ENCODE data around the gene ASCL2. TPM values are rescaled to one million over a fixed set of nuclear protein-coding genes. Genes with fewer than 3 reads are reported as not detected.

ASCL2 gene
- total RNA-seq, 2 donors from 2014 or later: 0.38 to 1.7 TPM

DNA sequence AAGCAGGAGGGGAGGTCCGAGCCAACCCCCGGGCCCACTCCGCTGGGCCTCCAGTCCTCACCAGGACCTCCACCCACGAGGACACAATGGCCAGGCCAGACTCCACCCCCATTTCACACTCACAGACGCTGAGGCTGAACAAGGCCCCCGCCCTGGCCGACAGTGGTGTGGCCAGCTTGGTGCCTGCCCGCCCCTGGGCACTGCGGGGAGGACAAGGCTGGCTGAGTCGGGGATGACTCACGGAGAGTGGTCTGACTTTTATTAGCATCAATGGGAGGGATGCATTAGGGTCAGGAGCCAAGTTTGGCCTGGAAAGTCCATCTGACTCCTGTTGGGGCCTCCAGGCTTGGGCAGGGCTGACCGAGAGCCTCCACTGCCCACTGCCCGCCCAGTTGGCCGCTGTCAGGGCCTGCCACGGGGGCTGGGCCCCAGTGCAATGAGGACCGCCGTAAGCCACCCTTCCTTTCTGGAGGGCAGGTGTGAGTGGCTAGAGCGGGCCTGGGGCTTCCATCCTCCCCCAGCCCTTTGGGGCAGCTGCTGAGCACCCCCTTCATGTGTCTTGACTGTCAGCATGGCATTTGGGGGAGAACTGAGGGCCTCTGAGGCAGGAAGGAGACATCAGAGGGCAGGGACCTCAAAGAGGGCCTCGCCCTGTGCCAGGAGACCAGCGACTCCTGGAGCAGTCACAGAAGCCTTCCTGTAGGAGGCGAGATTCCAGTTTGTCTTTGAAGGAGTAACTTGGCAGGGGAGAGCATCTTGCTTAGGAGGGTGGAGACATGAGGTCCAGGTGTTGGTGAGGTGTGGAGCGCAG, 42.0 kb upstream of the ASCL2 start:
- Mint-ChIP-seq H3K36me3 (ENCODE audit: insufficient read depth in 2 of 2) (no peaks in the 10 kb centered on the region), H3K9me3 (no peaks in the 10 kb centered on the region), H3K27ac (no peak overlapping the region), H3K4me3 (no peak overlapping the region), H3K4me1 (ENCODE audit: low read depth) (no peaks in the 10 kb centered on the region), H3K27me3 (ENCODE audit: low read depth) (no peaks in the 10 kb centered on the region)
- no peak for DNase-seq
- no peak for ATAC-seq (replicated peaks in 1 of 2)

DNA sequence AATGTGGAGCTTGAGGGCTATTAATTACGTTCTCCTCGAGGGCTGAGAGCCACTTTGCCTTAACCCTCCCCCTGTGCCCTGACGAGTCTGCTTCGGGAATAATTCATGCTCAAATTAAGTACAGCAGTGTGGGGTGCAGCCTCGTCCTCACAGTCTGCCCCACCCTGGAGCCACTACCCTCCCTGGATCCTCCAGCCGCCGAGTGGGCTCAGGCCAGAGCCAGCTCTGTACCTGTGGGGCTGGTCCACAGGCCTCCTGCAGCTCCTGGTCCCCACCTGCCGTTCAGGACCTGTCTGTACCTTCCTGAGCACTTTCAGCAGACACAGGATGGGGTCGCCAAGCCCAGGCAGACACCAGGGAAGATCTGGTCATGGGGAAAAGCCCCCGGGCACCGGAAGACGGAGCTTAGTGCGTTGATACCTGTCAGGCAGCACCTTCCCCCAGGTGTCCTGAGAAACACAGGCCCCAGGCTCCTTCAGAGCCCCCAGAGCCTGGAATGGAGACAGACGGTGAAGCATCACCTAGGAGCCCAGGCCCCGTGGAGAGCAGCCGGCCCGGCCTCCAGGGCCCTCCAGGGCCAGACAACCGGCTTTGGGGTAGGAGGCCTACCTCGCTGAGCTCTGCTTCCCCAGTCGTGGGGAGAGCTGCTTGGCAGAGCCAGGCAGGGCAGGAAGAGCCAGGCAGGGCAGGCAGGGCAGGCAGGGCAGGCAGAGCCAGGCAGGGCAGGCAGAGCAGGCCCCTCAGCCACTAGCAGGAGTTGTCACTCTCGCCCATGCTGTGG, 41.2 kb upstream of the ASCL2 start:
- Mint-ChIP-seq H3K27me3 (ENCODE audit: low read depth) (no peaks in the 10 kb centered on the region), H3K27ac (no peak overlapping the region), H3K9me3 (no peaks in the 10 kb centered on the region), H3K4me3 (no peak overlapping the region), H3K36me3 (ENCODE audit: insufficient read depth in 2 of 2) (no peaks in the 10 kb centered on the region), H3K4me1 (ENCODE audit: low read depth) (peaks cover 2% of the 10 kb centered on the region)
- no peak for DNase-seq
- no peak for ATAC-seq (replicated peaks in 1 of 2)

DNA sequence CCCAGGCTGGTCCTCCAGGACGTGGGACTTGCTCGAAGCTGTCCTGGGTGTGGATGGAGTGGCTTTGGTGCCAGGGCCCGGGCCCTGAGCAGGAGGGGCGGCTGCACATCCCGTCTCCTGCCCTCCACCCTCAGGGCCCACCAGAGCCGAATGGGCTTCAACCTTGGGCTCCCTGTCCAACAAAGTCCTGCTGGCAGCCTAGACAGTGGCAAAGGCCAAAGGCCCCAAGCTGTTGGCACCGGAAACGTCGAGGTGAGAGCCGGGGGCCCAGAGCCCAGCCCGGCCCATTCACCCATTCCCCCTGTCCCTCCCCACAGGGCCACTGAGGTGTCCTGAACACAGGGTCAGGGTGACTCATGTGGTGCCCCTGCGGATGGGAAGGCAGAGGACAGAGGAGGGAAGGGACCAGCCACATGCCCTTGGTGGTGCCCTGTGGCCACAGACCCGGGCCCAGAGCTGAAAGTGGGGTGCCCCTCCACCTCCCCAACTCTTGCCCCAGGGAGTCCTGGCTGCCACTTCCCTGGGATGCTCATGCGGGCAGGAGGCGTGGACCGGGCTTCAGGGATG, 40.5 kb upstream of the ASCL2 start:
- no peak for ATAC-seq (replicated peaks in 1 of 2)
- H3K4me3 Mint-ChIP-seq: no peak overlapping the region
- no peak overlapping the region for H3K27ac Mint-ChIP-seq
- H3K36me3 Mint-ChIP-seq (ENCODE audit: insufficient read depth in 2 of 2): no peaks in the 10 kb centered on the region
- H3K27me3 Mint-ChIP-seq (ENCODE audit: low read depth): no peaks in the 10 kb centered on the region
- no peaks in the 10 kb centered on the region for H3K9me3 Mint-ChIP-seq
- H3K4me1 Mint-ChIP-seq (ENCODE audit: low read depth): peaks cover 8% of the 10 kb centered on the region
- no peak for DNase-seq

DNA sequence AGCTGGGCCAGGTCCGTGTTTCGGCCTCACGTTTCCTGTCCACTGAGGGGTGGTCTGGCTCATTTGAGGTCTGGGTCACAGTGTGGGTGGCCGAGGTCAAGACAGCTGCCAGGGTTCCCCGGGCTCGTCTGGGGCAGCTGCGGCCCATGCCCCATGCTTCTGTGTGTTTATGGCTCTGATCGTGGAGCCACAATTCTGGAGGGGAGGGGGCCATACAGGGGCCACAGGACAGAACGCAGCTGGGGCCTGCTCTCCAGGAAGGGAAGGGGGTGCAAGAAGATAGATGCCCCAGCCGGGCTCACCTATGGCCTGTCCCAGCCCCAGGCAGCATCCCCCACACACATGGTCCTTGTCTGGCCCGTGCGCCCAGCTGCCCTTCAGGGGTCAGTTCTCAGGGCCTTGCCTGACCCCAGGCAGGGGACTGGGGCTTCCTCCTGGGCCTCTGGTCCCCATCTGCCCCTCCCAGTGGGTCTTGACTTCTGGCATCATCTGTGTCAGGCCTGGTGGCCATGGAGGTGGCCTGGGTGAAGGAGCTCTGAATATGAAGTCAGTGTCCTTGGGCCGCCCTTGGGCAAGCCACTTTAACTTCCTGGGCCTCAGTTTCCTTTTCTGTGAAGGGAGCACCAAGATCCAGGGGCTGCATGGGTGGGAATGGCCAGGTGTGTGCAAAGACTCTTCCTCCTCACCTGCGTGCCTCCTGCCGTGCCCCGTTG, 39.8 kb upstream of the ASCL2 start:
- H3K27me3 Mint-ChIP-seq (ENCODE audit: low read depth): no peaks in the 10 kb centered on the region
- H3K4me3 Mint-ChIP-seq: no peak overlapping the region
- no peak overlapping the region for H3K27ac Mint-ChIP-seq
- no peak for ATAC-seq (replicated peaks in 1 of 2)
- no peaks in the 10 kb centered on the region for H3K36me3 Mint-ChIP-seq (ENCODE audit: insufficient read depth in 2 of 2)
- H3K4me1 Mint-ChIP-seq (ENCODE audit: low read depth): peaks cover 12% of the 10 kb centered on the region
- H3K9me3 Mint-ChIP-seq: no peaks in the 10 kb centered on the region
- no peak for DNase-seq

DNA sequence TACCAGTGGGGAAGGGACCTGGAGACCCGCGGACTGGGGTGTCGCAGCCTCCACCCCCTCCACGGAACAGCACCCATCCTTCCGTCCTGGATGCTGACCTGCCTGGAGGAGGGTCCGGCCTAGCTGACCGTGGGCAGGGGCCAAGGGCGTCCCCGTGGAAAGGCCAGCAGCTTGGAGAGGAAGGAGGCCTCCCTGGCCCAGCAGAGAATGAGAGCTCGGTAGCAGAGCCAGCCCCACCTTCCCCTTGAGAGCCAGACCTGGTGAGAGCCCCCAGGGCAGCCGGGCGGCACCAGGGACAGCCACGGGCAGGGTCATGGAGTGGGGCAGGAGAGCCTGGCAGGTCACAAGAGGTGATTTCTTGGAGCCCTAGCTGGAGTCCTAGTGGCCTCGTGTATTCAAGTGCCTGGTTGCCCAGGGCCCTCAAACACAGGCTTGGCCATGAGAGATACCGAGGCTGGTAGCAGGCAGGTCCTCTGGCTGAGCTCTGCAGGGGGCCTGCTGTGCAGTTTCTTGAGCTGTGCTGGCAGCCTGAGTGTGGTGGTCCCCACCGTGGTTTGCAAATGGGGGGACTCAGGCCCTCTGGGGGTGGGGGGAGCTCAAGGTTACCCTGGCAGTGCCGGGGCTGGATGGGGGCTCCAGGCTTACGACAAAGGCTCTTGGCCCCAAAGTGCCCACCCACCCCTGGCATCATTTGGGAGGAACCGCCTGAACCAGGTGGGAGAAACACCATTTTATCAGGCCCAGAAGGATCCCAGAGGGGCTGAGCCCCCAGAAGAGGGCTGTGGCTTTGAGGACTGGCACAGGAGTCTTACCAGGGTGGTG, 39.1 kb upstream of the ASCL2 start:
- peaks cover 12% of the 10 kb centered on the region for H3K4me1 Mint-ChIP-seq (ENCODE audit: low read depth)
- no peak overlapping the region for H3K4me3 Mint-ChIP-seq
- H3K27ac Mint-ChIP-seq: no peak overlapping the region
- ATAC-seq (replicated peaks in 1 of 2): no peak
- no peaks in the 10 kb centered on the region for H3K27me3 Mint-ChIP-seq (ENCODE audit: low read depth)
- no peak for DNase-seq
- no peaks in the 10 kb centered on the region for H3K9me3 Mint-ChIP-seq
- H3K36me3 Mint-ChIP-seq (ENCODE audit: insufficient read depth in 2 of 2): no peaks in the 10 kb centered on the region

DNA sequence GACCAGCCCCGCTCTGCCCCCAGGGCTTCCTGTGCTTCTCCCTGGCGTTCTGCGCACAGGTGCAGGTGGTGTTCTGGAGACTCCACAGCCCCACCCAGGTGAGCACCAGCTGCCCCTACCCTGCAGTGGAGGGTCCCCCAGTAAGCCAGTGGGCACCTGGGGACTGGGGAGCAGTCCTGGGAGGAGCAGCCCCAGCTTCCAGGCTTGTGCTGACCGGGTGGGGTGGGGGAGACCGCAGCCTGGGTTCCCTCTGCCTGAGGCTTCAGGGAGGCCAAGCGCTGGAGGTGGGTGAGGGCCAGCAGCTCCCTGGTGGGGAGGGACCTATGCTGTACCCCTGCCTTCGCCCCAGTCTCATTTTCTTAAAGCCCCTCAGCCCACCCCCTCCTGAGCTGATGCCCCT, 38.3 kb upstream of the ASCL2 start:
- no peak overlapping the region for H3K4me3 Mint-ChIP-seq
- H3K36me3 Mint-ChIP-seq (ENCODE audit: insufficient read depth in 2 of 2): no peaks in the 10 kb centered on the region
- DNase-seq: no peak
- ATAC-seq (replicated peaks in 1 of 2): no peak
- peaks cover 12% of the 10 kb centered on the region for H3K4me1 Mint-ChIP-seq (ENCODE audit: low read depth)
- no peaks in the 10 kb centered on the region for H3K9me3 Mint-ChIP-seq
- H3K27me3 Mint-ChIP-seq (ENCODE audit: low read depth): no peaks in the 10 kb centered on the region
- H3K27ac Mint-ChIP-seq: no peak overlapping the region

DNA sequence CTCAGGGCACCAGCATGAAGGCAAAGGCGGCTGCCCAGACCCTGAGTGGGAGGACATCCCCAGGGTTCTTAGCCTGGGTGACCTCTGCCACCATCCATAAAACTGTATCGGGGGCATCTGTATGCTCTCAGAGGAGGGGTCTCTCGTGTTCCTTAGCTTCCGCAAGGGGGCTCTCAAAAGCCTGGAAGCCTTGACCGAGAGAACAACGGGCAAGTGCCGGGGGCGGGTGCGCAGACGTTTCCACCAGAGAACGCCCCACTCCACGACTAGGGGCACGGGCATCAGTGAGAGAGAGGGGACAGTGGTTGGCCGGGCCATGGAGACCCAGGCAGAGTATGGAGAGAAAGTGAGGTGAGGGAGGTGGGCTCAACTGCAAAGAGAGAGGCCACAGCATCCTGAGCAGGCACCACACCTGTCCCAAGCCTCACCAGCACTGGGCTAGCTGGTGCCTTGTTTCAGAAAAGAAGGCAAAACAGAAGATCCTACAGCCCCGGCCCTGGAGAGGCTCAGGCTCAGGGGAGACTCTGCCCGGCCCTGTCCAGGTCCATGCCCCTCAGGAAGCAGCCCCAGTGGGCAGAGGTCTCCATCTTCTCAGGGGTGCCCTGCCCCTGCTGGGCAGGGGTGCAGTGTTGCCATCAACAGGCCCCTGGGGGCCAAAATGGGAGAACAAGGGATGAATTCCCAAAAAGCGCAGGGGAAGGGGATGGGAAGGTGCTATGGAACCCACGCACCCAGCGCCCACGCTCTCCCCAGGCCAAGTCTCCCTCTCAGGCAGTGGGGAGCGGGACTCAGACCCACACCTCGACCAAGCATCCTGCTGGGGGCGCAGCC, 37.3 kb upstream of the ASCL2 start:
- DNase-seq: no peak
- no peak overlapping the region for H3K27ac Mint-ChIP-seq
- no peaks in the 10 kb centered on the region for H3K36me3 Mint-ChIP-seq (ENCODE audit: insufficient read depth in 2 of 2)
- H3K27me3 Mint-ChIP-seq (ENCODE audit: low read depth): no peaks in the 10 kb centered on the region
- no peak for ATAC-seq (replicated peaks in 1 of 2)
- no peak overlapping the region for H3K4me3 Mint-ChIP-seq
- peaks cover 18% of the 10 kb centered on the region for H3K4me1 Mint-ChIP-seq (ENCODE audit: low read depth)
- no peaks in the 10 kb centered on the region for H3K9me3 Mint-ChIP-seq

DNA sequence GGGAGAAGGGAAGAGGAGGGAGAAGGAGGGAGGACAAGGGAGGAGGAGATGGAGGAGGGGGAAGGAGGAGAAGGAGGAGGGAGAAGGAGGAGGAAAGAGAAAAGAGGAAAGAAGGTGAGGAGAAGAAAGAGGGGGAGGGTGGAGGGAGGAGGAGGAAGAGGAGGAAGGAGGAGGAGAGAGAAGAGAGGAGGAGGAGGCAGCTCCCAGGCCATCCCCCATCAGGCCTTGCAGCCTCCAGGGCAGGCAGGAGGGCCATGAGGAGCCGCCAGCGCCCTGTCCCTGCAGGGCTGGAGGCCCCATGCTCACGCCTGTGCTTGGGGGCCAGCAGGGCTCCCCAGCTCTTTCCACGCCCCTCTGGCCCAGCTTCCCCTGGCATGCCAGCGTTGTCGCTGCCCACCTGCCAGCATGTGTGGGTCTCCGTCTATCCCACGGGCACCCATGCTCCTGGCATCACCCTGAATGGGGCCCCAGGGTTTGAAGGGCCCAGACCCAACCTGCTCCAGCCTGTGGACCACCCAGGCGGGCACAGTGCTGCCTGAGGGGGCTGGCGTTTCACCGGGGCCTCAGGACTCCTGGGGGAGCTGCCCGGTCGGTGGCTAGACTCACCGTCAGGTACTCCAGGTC, 36.6 kb upstream of the ASCL2 start:
- no peaks in the 10 kb centered on the region for H3K27me3 Mint-ChIP-seq (ENCODE audit: low read depth)
- DNase-seq: no peak
- H3K9me3 Mint-ChIP-seq: no peaks in the 10 kb centered on the region
- peaks cover 21% of the 10 kb centered on the region for H3K4me1 Mint-ChIP-seq (ENCODE audit: low read depth)
- no peak for ATAC-seq (replicated peaks in 1 of 2)
- peak overlapping the region; percentile 100 for H3K27ac Mint-ChIP-seq
- no peak overlapping the region for H3K4me3 Mint-ChIP-seq
- no peaks in the 10 kb centered on the region for H3K36me3 Mint-ChIP-seq (ENCODE audit: insufficient read depth in 2 of 2)

DNA sequence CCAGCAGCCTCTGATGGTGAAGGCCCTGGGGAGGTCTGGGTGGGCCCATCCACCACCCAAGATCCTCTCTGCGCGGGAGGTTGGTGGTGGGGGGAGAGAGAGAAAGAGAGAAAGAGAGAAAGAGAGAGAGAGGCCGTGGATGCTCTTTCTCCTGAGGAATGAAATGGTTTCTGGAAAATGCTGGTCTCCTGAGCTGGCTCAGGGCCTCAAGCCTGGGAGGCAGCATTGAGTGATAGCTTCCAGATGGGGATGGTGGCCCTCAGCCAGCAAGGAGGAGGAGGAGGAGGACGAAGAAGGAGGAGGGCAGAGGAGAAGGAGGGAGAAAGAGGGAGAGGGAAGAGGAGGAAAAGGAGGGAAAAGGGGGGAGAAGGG, 36.0 kb upstream of the ASCL2 start:
- H3K4me3 Mint-ChIP-seq: peak overlapping the region; percentile 75 to 98
- peaks cover 0 to 2% of the 10 kb centered on the region in 2 donors for H3K36me3 Mint-ChIP-seq (ENCODE audit: insufficient read depth in 2 of 2)

DNA sequence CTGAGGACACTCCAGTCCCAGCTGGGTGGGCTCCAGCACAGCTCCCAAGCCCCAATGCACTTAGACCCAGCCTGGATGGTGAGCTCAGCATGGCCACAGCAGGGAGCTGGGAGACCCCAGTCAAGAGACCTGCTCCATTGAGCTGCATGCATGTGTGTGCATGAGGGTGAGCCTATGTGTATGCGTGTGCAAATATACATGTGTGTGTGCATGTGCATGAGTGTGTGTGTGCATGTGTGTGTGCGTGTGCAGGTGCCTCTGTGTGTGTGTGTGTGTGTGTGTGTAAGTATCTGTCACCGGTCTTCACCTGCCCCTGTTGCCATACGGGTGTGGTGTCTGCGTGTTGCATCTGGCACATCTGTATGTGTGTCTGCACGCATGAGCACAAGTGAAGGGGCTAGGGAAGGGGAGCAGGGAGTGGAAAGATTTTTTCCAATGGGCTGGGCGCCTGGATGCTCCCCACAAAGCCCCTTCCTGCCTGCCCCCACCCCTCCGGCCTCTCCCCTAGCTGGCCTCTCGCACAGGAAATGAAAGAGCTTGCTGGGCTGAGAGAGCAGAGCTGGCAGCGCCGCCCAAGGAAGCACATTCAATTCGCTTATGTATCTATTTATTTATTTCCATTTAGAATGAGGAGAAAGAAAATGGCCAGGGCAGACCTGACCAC, 35.5 kb upstream of the ASCL2 start:
- DNase-seq: peak; percentile 20 to 52
- Mint-ChIP-seq H3K27me3 (ENCODE audit: low read depth) (no peaks in the 10 kb centered on the region), H3K27ac (peak overlapping the region; percentile 100), H3K36me3 (ENCODE audit: insufficient read depth in 2 of 2) (peaks cover 0 to 2% of the 10 kb centered on the region in 2 donors), H3K4me1 (ENCODE audit: low read depth) (peaks cover 21% of the 10 kb centered on the region), H3K9me3 (no peaks in the 10 kb centered on the region), H3K4me3 (peak overlapping the region; percentile 75 to 98)
- peak in 1 of 2 donors; percentile 19 for ATAC-seq (replicated peaks in 1 of 2)

More for the DNA sequence above, 36.0 kb upstream of the ASCL2 start:
- Mint-ChIP-seq H3K4me1 (ENCODE audit: low read depth) (peaks cover 21% of the 10 kb centered on the region), H3K27ac (peak overlapping the region; percentile 100), H3K9me3 (no peaks in the 10 kb centered on the region), H3K27me3 (ENCODE audit: low read depth) (no peaks in the 10 kb centered on the region)
- no peak for ATAC-seq (replicated peaks in 1 of 2)
- DNase-seq: no peak

DNA sequence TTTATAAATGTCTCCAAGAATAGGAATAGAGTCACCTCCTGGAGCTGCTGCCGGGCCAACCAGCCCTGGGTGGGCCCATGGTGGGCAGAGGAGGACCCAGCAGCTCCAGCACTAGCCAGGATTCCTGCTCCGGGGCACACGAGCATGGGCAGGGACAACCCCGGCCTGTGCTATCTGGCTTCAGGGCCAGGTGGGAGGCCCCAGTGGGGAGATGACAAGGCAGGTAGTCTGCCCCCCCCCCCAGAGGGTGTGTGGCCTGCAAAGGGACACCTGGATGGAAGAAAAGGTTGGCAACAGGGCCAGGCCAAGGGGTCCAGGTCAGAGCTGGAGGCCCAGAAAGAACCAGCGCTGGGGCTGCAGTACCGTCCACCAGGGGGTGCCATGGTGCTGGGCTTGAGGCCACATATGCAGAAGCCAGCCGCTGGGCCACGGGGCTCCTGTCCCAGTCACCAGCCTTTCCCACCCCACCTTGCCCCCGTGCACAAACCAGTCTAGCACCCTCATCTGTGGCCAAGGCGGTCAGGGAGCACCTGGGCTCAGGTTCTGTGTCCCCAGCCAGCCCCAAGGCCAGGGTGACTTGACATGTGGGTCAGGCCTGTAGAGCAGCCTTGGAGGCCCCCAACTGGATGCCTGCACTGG, 34.9 kb upstream of the ASCL2 start:
- no peaks in the 10 kb centered on the region for H3K9me3 Mint-ChIP-seq
- H3K4me3 Mint-ChIP-seq: peak overlapping the region; percentile 75 to 98
- peak; percentile 89 to 91 for DNase-seq
- peaks cover 27% of the 10 kb centered on the region for H3K4me1 Mint-ChIP-seq (ENCODE audit: low read depth)
- ATAC-seq (replicated peaks in 1 of 2): peak; percentile 48 to 52
- no peak overlapping the region for H3K27ac Mint-ChIP-seq
- peaks cover 0 to 2% of the 10 kb centered on the region in 2 donors for H3K36me3 Mint-ChIP-seq (ENCODE audit: insufficient read depth in 2 of 2)
- H3K27me3 Mint-ChIP-seq (ENCODE audit: low read depth): no peaks in the 10 kb centered on the region
